Uterus (tissue), 4 donors: ENCODE measurements around the gene SLC2A13. TPM values are rescaled to one million over a fixed set of nuclear protein-coding genes. Genes with fewer than 3 reads are reported as not detected.
A peak's percentile ranks its signal among the peaks of the same experiment; 100 is the strongest.

Source experiments
- DNase-seq, 2 donors: peaks; one replicate each; pipeline ENCODE4 v3.0.0-alpha.2; 2019 to 2020
- H3K27ac ChIP-seq, 2 donors: fragments of 200-600 bp; sonication (generic); 1 replicate in 1 of 2; 2 replicates in 1 of 2; pipeline ENCODE4 v1.5.1; 2016 to 2018
- H3K27me3 ChIP-seq, 2 donors: fragments of 200-600 bp; sonication (generic); one replicate each; pipeline ENCODE4 v1.5.1; 2018 to 2019; ENCODE audit warnings: control low read depth in 1 of 2
- H3K36me3 ChIP-seq, 2 donors: fragments of 200-600 bp; sonication (generic); one replicate each; pipeline ENCODE4 v1.5.1; 2019; ENCODE audit warnings: control low read depth in 1 of 2
- H3K4me1 ChIP-seq, 2 donors: fragments of 200-600 bp; sonication (generic); one replicate each; pipeline ENCODE4 v1.5.1; 2018 to 2019; ENCODE audit warnings: control low read depth in 1 of 2
- H3K4me3 ChIP-seq, 2 donors: fragments of 200-600 bp; sonication (generic); 1 replicate in 1 of 2; 2 replicates in 1 of 2; pipeline ENCODE4 v1.5.1; 2018 to 2019; ENCODE audit warnings: mild to moderate bottlenecking in 1 of 2
- H3K9me3 ChIP-seq, 2 donors: fragments of 200-600 bp; sonication (generic); one replicate each; pipeline ENCODE4 v1.5.1; 2019; ENCODE audit warnings: control low read depth in 1 of 2
- CTCF ChIP-seq, 4 experiments: fragments of 200-600 bp in 2 of 4; fragments of 450-650 bp in 2 of 4; sonication (generic) in 2 of 4; IDR thresholded peaks; one replicate each; pipeline ENCODE4 v1.5.1; 2016 to 2019; ENCODE audit warnings: antibody characterized with exemption in 4 of 4, mild to moderate bottlenecking in 2 of 4, moderate library complexity in 1 of 4
- POLR2A ChIP-seq, 2 donors: fragments of 450-650 bp; IDR thresholded peaks; one replicate each; pipeline ENCODE4 v1.6.1; 2016; ENCODE audit warnings: antibody characterized with exemption in 2 of 2, mild to moderate bottlenecking in 1 of 2, moderate library complexity in 1 of 2
- intact Hi-C: fragments of 100-400 bp; cut with DNase I; formaldehyde crosslinking; loops from one replicate; pipeline ENCODE4 v1.15.1; 2023; ENCODE audit warnings: low total_unique reads
- total RNA-seq, 4 donors: library from RNA; depleted of rRNA in 3 of 4; stranded (reverse); fragments of >200 nt in 3 of 4; gene quantifications; one replicate each; pipeline versions ENCODE4 v1.1.0 to v1.2.4, GENCODE V29; 2014 to 2023
- donor health status: DM: yes; HTN: yes; CAD: no.

SLC2A13 gene
- 10 to 100 TPM; 12.8 to 31.7 (median 15.3) TPM for total RNA-seq

GRCh38 chr12:40105515-40106201 is at the start of gene SLC2A13:
SLC2A13 (minus strand) TSS chr12:40106081; CDS start chr12:40105808, 273 bp downstream.
- Histone ChIP-seq H3K9me3 (no peaks in the 10 kb centered on the region), H3K4me3 (peak within 1 kb of the TSS; percentile 59 to 94), H3K27me3 (no peaks in the 10 kb centered on the region), H3K36me3 (no peaks in the 10 kb centered on the region), H3K4me1 (no peaks in the 10 kb centered on the region), H3K27ac (peak within 1 kb of the TSS; percentile 91 to 94)
- intact Hi-C loops = loop anchor here (5.0 kb wide), 1 partner anchor 93 kb away; no protein-coding TSS in a partner anchor
- TF ChIP-seq POLR2A (IDR thresholded peaks at IDR 0.05) (peak; percentile 71 to 84), CTCF (IDR thresholded peaks at IDR 0.05) (peak in 1 of 4 experiments; percentile 11)
- DNase-seq = peak; percentile 66 to 77

- Histone ChIP-seq H3K4me1 (no peaks in the 10 kb centered on the region), H3K36me3 (no peaks in the 10 kb centered on the region), H3K4me3 (no peak overlapping the region), H3K27me3 (no peaks in the 10 kb centered on the region), H3K27ac (no peak overlapping the region), H3K9me3 (no peaks in the 10 kb centered on the region)
- TF ChIP-seq CTCF (IDR thresholded peaks at IDR 0.05) (no peak), POLR2A (IDR thresholded peaks at IDR 0.05) (no peak)
- intact Hi-C loops = loop anchor here (10.0 kb wide), 1 partner anchor 160 kb away; no protein-coding TSS in a partner anchor
- DNase-seq = no peak
These were observed 48.5 kb upstream of the SLC2A13 start for GRCh38 chr12:40154381-40154780.

GRCh38 chr12:40153432-40153831 is 47.6 kb upstream of the SLC2A13 start:
- Histone ChIP-seq H3K4me3 (no peak overlapping the region), H3K4me1 (no peaks in the 10 kb centered on the region), H3K36me3 (no peaks in the 10 kb centered on the region), H3K27me3 (no peaks in the 10 kb centered on the region), H3K27ac (no peak overlapping the region), H3K9me3 (no peaks in the 10 kb centered on the region)
- intact Hi-C loops = loop anchor here (10.0 kb wide), 1 partner anchor 161 kb away; no protein-coding TSS in a partner anchor
- TF ChIP-seq CTCF (IDR thresholded peaks at IDR 0.05) (no peak), POLR2A (IDR thresholded peaks at IDR 0.05) (no peak)
- no peak for DNase-seq

- H3K4me1 ChIP-seq = no peaks in the 10 kb centered on the region
- intact Hi-C loops = loop anchor here (10.0 kb wide), 1 partner anchor 162 kb away; no protein-coding TSS in a partner anchor
- no peak overlapping the region for H3K27ac ChIP-seq
- H3K36me3 ChIP-seq = no peaks in the 10 kb centered on the region
- peak; percentile 35 to 73 (median 58) for TF ChIP-seq CTCF (IDR thresholded peaks at IDR 0.05)
- no peak for TF ChIP-seq POLR2A (IDR thresholded peaks at IDR 0.05)
- H3K4me3 ChIP-seq = no peak overlapping the region
- H3K9me3 ChIP-seq = no peaks in the 10 kb centered on the region
- peak; percentile 29 to 30 for DNase-seq
- H3K27me3 ChIP-seq = no peaks in the 10 kb centered on the region
These were observed 47.0 kb upstream of the SLC2A13 start for GRCh38 chr12:40152783-40153383.

GRCh38 chr12:40149673-40150260 is 43.9 kb upstream of the SLC2A13 start:
- Histone ChIP-seq H3K36me3 (no peaks in the 10 kb centered on the region), H3K9me3 (no peaks in the 10 kb centered on the region), H3K4me3 (no peak overlapping the region), H3K4me1 (no peaks in the 10 kb centered on the region), H3K27me3 (no peaks in the 10 kb centered on the region), H3K27ac (no peak overlapping the region)
- TF ChIP-seq POLR2A (IDR thresholded peaks at IDR 0.05) (no peak), CTCF (IDR thresholded peaks at IDR 0.05) (no peak)
- DNase-seq = no peak
- intact Hi-C loops = loop anchor here (10.0 kb wide), 1 partner anchor 165 kb away; no protein-coding TSS in a partner anchor
